ENCODE data around the gene TSPAN5. TPM values are rescaled to one million over a fixed set of nuclear protein-coding genes. Genes with fewer than 3 reads are reported as not detected.
A peak's percentile ranks its signal among the peaks of the same experiment; 100 is the strongest.

Gene TSPAN5
- total RNA-seq, 3 donors from 2014 or later (not counting 1 experiment from before 2014, with no cell fraction given): 6.8 to 13.7 (median 11.4) TPM

DNA sequence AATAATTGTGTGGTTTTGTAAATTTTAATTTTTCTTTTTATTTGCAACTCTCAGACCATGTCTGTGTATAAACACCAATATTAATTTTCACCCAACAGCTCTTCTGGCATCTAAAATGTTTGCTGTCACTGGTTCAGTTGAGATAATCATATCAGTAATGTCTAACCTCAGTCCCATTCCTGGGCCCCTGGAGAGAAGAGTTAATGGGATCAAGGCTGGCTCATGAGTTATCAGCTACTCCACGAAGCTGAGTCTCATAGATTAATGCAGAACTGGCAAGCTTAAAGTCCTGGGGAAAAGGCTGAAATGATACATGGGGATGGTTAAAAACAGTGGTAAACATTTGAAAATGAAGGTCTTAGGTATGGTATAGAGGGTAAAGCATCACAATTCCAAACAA, 28.4 kb upstream of the TSPAN5 start:
- no peaks in the 10 kb centered on the region for H3K36me3 Mint-ChIP-seq
- Histone ChIP-seq H3K4me1 (ENCODE audit: control insufficient read depth, insufficient read depth, low read length) (no peaks in the 10 kb centered on the region), H3K4me3 (ENCODE audit: low read length) (no peak overlapping the region), H3K36me3 (ENCODE audit: control insufficient read depth, insufficient read depth, low read length) (no peaks in the 10 kb centered on the region), H3K9me3 (ENCODE audit: control insufficient read depth, insufficient read depth, low read length) (no peaks in the 10 kb centered on the region), H3K27ac (ENCODE audit: low read length) (no peak overlapping the region), H3K27me3 (ENCODE audit: control insufficient read depth, insufficient read depth, low read length) (no peaks in the 10 kb centered on the region)
- peaks cover 0 to 2% of the 10 kb centered on the region in 2 donors for H3K9me3 Mint-ChIP-seq
- no peak for DNase-seq
- intact Hi-C loops (cut with micrococcal nuclease): no loop called here
- no peak overlapping the region for H3K27ac Mint-ChIP-seq
- TF ChIP-seq CTCF (IDR thresholded peaks at IDR 0.05): no peak
- 94% methylated on average over 1 of the region's 1 CpG for WGBS (ENCODE audit: insufficient coverage)
- H3K4me1 Mint-ChIP-seq: peaks cover 7 to 13% of the 10 kb centered on the region in 2 donors
- no peak overlapping the region for H3K4me3 Mint-ChIP-seq
- peaks cover 0 to 14% of the 10 kb centered on the region in 2 donors for H3K27me3 Mint-ChIP-seq (ENCODE audit: low read depth in 2 of 2)
- ATAC-seq: no peak

DNA sequence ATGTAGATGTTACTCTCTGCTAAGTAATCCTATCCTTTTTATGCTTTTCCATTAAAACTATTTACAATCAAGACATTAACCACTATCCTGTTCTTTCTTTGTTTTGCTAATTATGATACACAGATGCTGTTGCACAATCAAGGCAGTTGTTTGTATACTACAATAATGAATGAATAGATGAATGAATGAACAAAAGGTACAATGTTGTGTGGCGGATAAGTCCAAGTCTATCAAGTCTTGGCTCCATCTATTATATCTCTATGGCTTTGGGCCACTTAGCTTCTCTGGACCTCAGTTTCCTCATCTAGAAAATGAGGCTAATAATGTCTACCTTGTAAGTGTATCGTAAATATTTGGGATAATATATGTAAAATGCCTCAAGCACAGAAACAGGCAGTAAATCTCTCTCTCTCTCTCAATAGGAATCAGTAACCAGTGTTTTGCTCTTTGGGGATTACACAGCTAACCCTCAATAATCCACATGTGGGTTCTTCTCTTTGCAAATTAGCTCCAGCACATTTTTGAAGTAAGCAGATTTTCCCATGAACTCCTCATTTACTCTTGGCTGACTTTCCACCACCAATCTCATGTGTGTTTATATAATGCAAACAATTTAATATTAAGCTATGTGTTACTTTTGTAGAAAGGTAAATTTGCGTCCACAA, 27.8 kb upstream of the TSPAN5 start:
- no peaks in the 10 kb centered on the region for H3K36me3 Mint-ChIP-seq
- H3K4me3 Mint-ChIP-seq: no peak overlapping the region
- H3K4me1 Mint-ChIP-seq: peaks cover 7 to 13% of the 10 kb centered on the region in 2 donors
- no peak for TF ChIP-seq CTCF (IDR thresholded peaks at IDR 0.05)
- H3K4me3 ChIP-seq (ENCODE audit: low read length): no peak overlapping the region
- intact Hi-C loops (cut with micrococcal nuclease): no loop called here
- peaks cover 0 to 2% of the 10 kb centered on the region in 2 donors for H3K9me3 Mint-ChIP-seq
- peaks cover 0 to 14% of the 10 kb centered on the region in 2 donors for H3K27me3 Mint-ChIP-seq (ENCODE audit: low read depth in 2 of 2)
- no peaks in the 10 kb centered on the region for H3K27me3 ChIP-seq (ENCODE audit: control insufficient read depth, insufficient read depth, low read length)
- DNase-seq (no peak), ATAC-seq (no peak)
- no peaks in the 10 kb centered on the region for H3K4me1 ChIP-seq (ENCODE audit: control insufficient read depth, insufficient read depth, low read length)
- 100% methylated on average over 2 of the region's 3 CpGs for WGBS (ENCODE audit: insufficient coverage)
- H3K9me3 ChIP-seq (ENCODE audit: control insufficient read depth, insufficient read depth, low read length): no peaks in the 10 kb centered on the region
- no peaks in the 10 kb centered on the region for H3K36me3 ChIP-seq (ENCODE audit: control insufficient read depth, insufficient read depth, low read length)
- no peak overlapping the region for H3K27ac ChIP-seq (ENCODE audit: low read length)
- no peak overlapping the region for H3K27ac Mint-ChIP-seq

GRCh38 chr4:98685225-98686042, 27.0 kb upstream of the TSPAN5 start:
- Histone ChIP-seq H3K9me3 (ENCODE audit: control insufficient read depth, insufficient read depth, low read length) (no peaks in the 10 kb centered on the region), H3K27me3 (ENCODE audit: control insufficient read depth, insufficient read depth, low read length) (no peaks in the 10 kb centered on the region), H3K27ac (ENCODE audit: low read length) (no peak overlapping the region), H3K36me3 (ENCODE audit: control insufficient read depth, insufficient read depth, low read length) (no peaks in the 10 kb centered on the region), H3K4me3 (ENCODE audit: low read length) (no peak overlapping the region), H3K4me1 (ENCODE audit: control insufficient read depth, insufficient read depth, low read length) (no peaks in the 10 kb centered on the region)
- ATAC-seq (no peak), DNase-seq (peak in 1 of 2 donors; percentile 39)
- Mint-ChIP-seq H3K27ac (no peak overlapping the region), H3K27me3 (ENCODE audit: low read depth in 2 of 2) (peaks cover 0 to 11% of the 10 kb centered on the region in 2 donors), H3K9me3 (no peaks in the 10 kb centered on the region), H3K36me3 (no peaks in the 10 kb centered on the region), H3K4me1 (peaks cover 7 to 8% of the 10 kb centered on the region in 2 donors), H3K4me3 (no peak overlapping the region)
- 85% methylated on average over 4 of the region's 8 CpGs for WGBS (ENCODE audit: insufficient coverage)
- no peak for TF ChIP-seq CTCF (IDR thresholded peaks at IDR 0.05)
- intact Hi-C loops (cut with micrococcal nuclease): no loop called here

All from natural killer cell (primary cell).